ENCODE data around the gene MYL4. TPM values are rescaled to one million over a fixed set of nuclear protein-coding genes. Genes with fewer than 3 reads are reported as not detected.
"Not testable (repeated sequence)": the region's sequence is repeated elsewhere in the genome, so short reads cannot be mapped to it uniquely, and the experiment has no call there.

Gene MYL4
- 21.4 TPM in 1 of 2 replicates, not detected in the other for total RNA-seq (2012; rRNA removed)

DNA sequence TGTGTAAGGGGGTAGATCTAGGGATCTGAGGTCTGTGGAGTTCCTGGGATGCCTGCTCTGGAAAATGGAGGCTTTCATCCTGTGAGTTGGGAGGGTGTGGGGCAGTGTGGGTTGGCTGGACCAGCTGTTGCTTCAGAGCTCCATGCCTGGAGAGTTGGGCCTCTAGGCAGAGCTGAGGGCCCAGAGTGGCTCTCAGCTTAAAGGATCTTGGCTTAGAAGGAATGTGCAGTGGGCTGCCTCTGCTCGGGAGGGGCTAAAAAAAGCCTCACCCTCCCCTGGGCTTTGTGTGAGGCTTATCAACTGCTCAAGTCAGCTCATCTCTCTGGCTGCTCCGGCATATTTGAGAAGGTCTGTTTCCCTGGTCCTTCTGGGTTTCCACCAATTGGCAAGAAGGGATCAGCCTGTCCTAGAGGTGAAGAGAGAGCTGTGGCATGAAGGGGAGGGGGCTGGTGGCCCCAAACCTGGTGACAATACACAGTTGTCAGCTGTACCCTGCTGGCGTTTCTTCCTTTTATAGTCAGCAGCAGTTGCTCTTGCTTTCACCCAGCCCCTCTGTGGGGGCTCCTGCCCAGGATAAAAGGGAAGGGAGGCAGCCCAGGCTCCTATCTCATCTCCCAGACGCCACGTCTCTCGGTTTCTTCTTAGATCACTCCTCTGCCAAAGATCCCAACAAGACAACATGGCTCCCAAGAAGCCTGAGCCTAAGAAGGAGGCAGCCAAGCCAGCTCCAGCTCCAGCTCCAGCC, at the start of gene MYL4:
Gene MYL4, plus strand, starts transcription at position 605 of the 745 bp plus-strand sequence. Its CDS starts 75 bp downstream, at position 680.
- peaks cover 26% of the 10 kb centered on the region for H3K4me1 ChIP-seq (ENCODE audit: control insufficient read depth, insufficient read depth, low read length)
- no peak within 1 kb of the TSS for H3K4me3 ChIP-seq (ENCODE audit: low read length)
- no peaks in the 10 kb centered on the region for H3K9me3 ChIP-seq (replicated peaks; ENCODE audit: low read length)
- no peaks in the 10 kb centered on the region for H3K27me3 ChIP-seq (ENCODE audit: control insufficient read depth, insufficient read depth, low read length)
- H3K4me2 ChIP-seq (ENCODE audit: low read length), result no peak within 1 kb of the TSS
- no peak within 1 kb of the TSS for H3K9ac ChIP-seq (ENCODE audit: low read depth, low read length)
- no peaks in the 10 kb centered on the region for H3K36me3 ChIP-seq (ENCODE audit: insufficient read depth, low read length)

DNA sequence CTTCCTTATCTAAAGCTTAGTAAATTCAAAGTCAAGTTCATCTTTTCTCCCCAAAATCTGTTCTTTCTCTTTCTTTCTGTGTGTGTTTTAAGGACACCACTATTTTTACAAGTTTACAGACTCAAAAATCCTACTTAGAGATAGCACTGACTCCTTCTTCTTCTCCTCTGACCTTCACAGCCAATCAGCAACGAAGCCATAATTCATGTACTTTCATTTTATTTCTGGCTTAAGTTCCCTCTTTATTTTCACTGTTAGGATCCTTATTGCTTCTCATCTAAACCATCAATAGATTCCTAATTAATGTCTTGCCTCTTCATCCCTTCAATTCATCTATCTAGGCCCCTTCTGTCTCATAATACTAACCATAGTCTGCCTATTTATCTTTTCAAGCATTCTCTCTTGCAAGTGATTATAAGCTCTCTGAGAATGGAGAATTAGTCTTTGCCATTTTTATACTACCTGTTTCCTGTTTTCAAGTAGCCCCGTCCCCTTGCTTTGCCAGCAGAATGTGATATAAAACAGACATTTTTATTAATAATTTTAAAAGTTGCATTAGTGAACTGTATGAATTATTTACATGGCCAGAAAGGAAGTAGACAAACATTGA, 47.0 kb upstream of the MYL4 start:
- no peak overlapping the region for H3K4me2 ChIP-seq (ENCODE audit: low read length)
- no peaks in the 10 kb centered on the region for H3K9me3 ChIP-seq (replicated peaks; ENCODE audit: low read length)
- H3K4me3 ChIP-seq (ENCODE audit: low read length), result no peak overlapping the region
- H3K27me3 ChIP-seq (ENCODE audit: control insufficient read depth, insufficient read depth, low read length), result no peaks in the 10 kb centered on the region
- H3K4me1 ChIP-seq (ENCODE audit: control insufficient read depth, insufficient read depth, low read length), result no peaks in the 10 kb centered on the region
- peaks cover 69% of the 10 kb centered on the region for H3K36me3 ChIP-seq (ENCODE audit: insufficient read depth, low read length)
- H3K9ac ChIP-seq (ENCODE audit: low read depth, low read length), result no peak overlapping the region

DNA sequence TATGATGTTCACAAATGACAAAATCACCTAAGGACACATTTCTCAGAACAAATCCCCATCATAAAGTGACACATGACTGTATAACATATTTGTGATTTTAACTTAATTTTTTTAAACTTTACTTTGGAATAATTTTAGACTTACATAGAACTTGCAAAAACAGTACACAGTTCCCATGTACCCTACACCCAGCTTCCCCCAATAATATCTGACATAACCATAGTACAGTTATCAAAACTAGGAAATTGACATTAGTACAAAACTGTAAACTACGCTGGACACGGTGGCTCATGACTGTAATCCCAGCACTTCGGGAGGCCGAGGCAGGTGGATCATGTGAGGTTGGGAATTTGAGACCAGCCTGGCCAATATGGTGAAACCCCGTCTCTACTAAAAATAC, 44.9 kb upstream of the MYL4 start:
- Histone ChIP-seq H3K9me3 (replicated peaks; ENCODE audit: low read length) (no peaks in the 10 kb centered on the region), H3K36me3 (ENCODE audit: insufficient read depth, low read length) (peaks cover 67% of the 10 kb centered on the region), H3K4me2 (ENCODE audit: low read length) (no peak overlapping the region), H3K27me3 (ENCODE audit: control insufficient read depth, insufficient read depth, low read length) (no peaks in the 10 kb centered on the region), H3K4me3 (ENCODE audit: low read length) (no peak overlapping the region), H3K9ac (ENCODE audit: low read depth, low read length) (no peak overlapping the region), H3K4me1 (ENCODE audit: control insufficient read depth, insufficient read depth, low read length) (no peaks in the 10 kb centered on the region)

DNA sequence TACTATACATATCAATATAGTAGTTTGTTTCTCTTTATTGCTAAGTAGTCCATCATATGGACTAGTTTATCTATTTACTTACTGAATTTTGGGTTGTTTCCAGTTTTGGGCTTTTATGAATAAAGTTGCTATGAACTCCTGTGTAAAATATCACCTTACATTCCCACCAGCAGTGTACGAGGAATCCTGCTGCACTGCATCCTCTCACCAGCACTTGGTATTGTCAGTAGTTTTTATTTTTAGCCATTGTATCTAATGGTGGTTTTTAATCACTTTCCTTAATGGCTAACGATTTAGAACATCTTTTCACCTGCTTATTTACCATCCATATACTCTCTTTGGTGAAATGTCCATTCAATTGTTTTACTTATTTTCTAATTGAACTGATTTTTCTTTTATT, 44.0 kb upstream of the MYL4 start:
- H3K27me3 ChIP-seq (ENCODE audit: control insufficient read depth, insufficient read depth, low read length), result no peaks in the 10 kb centered on the region
- peaks cover 61% of the 10 kb centered on the region for H3K36me3 ChIP-seq (ENCODE audit: insufficient read depth, low read length)
- no peaks in the 10 kb centered on the region for H3K4me1 ChIP-seq (ENCODE audit: control insufficient read depth, insufficient read depth, low read length)
- H3K9me3 ChIP-seq (replicated peaks; ENCODE audit: low read length), result no peaks in the 10 kb centered on the region
- no peak overlapping the region for H3K4me2 ChIP-seq (ENCODE audit: low read length)
- no peak overlapping the region for H3K9ac ChIP-seq (ENCODE audit: low read depth, low read length)
- H3K4me3 ChIP-seq (ENCODE audit: low read length), result no peak overlapping the region

DNA sequence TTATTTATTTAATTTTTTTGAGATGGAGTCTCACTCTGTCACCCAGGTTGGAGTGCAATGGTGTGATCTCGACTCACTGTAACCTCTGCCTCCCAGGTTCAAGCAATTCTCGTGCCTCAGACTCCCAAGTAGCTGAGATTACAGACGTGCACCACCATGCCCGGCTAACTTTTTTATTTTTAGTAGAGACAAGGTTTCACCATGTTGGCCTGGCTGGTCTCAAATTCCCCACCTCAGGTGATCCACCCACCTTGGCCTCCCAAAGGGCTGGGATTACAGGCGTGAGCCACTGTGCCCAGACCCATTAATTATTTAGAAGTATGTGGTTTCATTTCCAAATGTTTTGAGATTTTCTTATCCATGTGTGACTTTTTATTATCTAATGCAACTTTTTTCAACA, 42.3 kb upstream of the MYL4 start:
- H3K36me3 ChIP-seq (ENCODE audit: insufficient read depth, low read length), result peaks cover 62% of the 10 kb centered on the region
- H3K9me3 ChIP-seq (replicated peaks; ENCODE audit: low read length); H3K9ac ChIP-seq (ENCODE audit: low read depth, low read length); H3K4me3 ChIP-seq (ENCODE audit: low read length); H3K27me3 ChIP-seq (ENCODE audit: control insufficient read depth, insufficient read depth, low read length); H3K4me1 ChIP-seq (ENCODE audit: control insufficient read depth, insufficient read depth, low read length); H3K4me2 ChIP-seq (ENCODE audit: low read length): not testable (repeated sequence)

- not testable (repeated sequence) for H3K4me2 ChIP-seq (ENCODE audit: low read length); H3K4me3 ChIP-seq (ENCODE audit: low read length); H3K9ac ChIP-seq (ENCODE audit: low read depth, low read length); H3K27me3 ChIP-seq (ENCODE audit: control insufficient read depth, insufficient read depth, low read length); H3K4me1 ChIP-seq (ENCODE audit: control insufficient read depth, insufficient read depth, low read length); H3K9me3 ChIP-seq (replicated peaks; ENCODE audit: low read length)
- peaks cover 55% of the 10 kb centered on the region for H3K36me3 ChIP-seq (ENCODE audit: insufficient read depth, low read length)
Measured at GRCh38 chr17:47168896-47169295, 40.3 kb upstream of the MYL4 start.

GRCh38 chr17:47170710-47171109, 38.4 kb upstream of the MYL4 start:
- no peaks in the 10 kb centered on the region for H3K9me3 ChIP-seq (replicated peaks; ENCODE audit: low read length)
- H3K4me1 ChIP-seq (ENCODE audit: control insufficient read depth, insufficient read depth, low read length), result no peaks in the 10 kb centered on the region
- H3K36me3 ChIP-seq (ENCODE audit: insufficient read depth, low read length), result peaks cover 53% of the 10 kb centered on the region
- no peak overlapping the region for H3K9ac ChIP-seq (ENCODE audit: low read depth, low read length)
- no peak overlapping the region for H3K4me2 ChIP-seq (ENCODE audit: low read length)
- H3K4me3 ChIP-seq (ENCODE audit: low read length), result no peak overlapping the region
- no peaks in the 10 kb centered on the region for H3K27me3 ChIP-seq (ENCODE audit: control insufficient read depth, insufficient read depth, low read length)

GRCh38 chr17:47172696-47173565, 36.2 kb upstream of the MYL4 start:
- no peak overlapping the region for H3K4me2 ChIP-seq (ENCODE audit: low read length)
- H3K27me3 ChIP-seq (ENCODE audit: control insufficient read depth, insufficient read depth, low read length), result no peaks in the 10 kb centered on the region
- H3K4me3 ChIP-seq (ENCODE audit: low read length), result no peak overlapping the region
- peaks cover 42% of the 10 kb centered on the region for H3K36me3 ChIP-seq (ENCODE audit: insufficient read depth, low read length)
- H3K9me3 ChIP-seq (replicated peaks; ENCODE audit: low read length), result no peaks in the 10 kb centered on the region
- no peaks in the 10 kb centered on the region for H3K4me1 ChIP-seq (ENCODE audit: control insufficient read depth, insufficient read depth, low read length)
- no peak overlapping the region for H3K9ac ChIP-seq (ENCODE audit: low read depth, low read length)

GRCh38 chr17:47174823-47175222, 34.3 kb upstream of the MYL4 start:
- H3K27me3 ChIP-seq (ENCODE audit: control insufficient read depth, insufficient read depth, low read length); H3K4me2 ChIP-seq (ENCODE audit: low read length); H3K9ac ChIP-seq (ENCODE audit: low read depth, low read length); H3K4me1 ChIP-seq (ENCODE audit: control insufficient read depth, insufficient read depth, low read length); H3K4me3 ChIP-seq (ENCODE audit: low read length); H3K9me3 ChIP-seq (replicated peaks; ENCODE audit: low read length): not testable (repeated sequence)
- peaks cover 47% of the 10 kb centered on the region for H3K36me3 ChIP-seq (ENCODE audit: insufficient read depth, low read length)

DNA sequence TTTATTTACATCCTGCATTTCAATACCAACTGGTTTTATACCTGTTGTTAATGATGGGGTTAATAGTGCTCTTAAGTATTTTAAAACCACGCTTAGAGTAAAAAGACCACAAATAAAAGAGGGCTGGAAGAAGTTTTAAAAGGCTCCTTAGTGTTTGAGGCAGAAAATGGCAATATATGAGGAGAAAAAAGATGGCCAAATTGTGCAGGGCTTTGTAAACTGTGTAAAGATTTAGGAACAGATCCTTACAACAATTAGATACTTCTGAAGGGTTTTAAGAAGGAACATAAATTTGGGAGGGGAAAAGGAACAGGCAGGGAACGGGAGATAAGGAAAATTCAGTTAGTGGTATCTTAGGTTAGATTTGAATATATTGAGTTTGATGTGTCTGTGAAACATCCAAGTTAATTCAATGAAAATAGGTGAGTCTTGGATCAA, 32.7 kb upstream of the MYL4 start:
- Histone ChIP-seq H3K27me3 (ENCODE audit: control insufficient read depth, insufficient read depth, low read length) (no peaks in the 10 kb centered on the region), H3K36me3 (ENCODE audit: insufficient read depth, low read length) (peaks cover 49% of the 10 kb centered on the region), H3K9me3 (replicated peaks; ENCODE audit: low read length) (no peaks in the 10 kb centered on the region), H3K4me3 (ENCODE audit: low read length) (no peak overlapping the region), H3K9ac (ENCODE audit: low read depth, low read length) (no peak overlapping the region), H3K4me2 (ENCODE audit: low read length) (no peak overlapping the region), H3K4me1 (ENCODE audit: control insufficient read depth, insufficient read depth, low read length) (no peaks in the 10 kb centered on the region)

GRCh38 chr17:47177261-47177660, 31.9 kb upstream of the MYL4 start:
- H3K4me2 ChIP-seq (ENCODE audit: low read length), result no peak overlapping the region
- H3K9me3 ChIP-seq (replicated peaks; ENCODE audit: low read length), result no peaks in the 10 kb centered on the region
- peaks cover 44% of the 10 kb centered on the region for H3K36me3 ChIP-seq (ENCODE audit: insufficient read depth, low read length)
- H3K27me3 ChIP-seq (ENCODE audit: control insufficient read depth, insufficient read depth, low read length), result no peaks in the 10 kb centered on the region
- no peak overlapping the region for H3K9ac ChIP-seq (ENCODE audit: low read depth, low read length)
- H3K4me3 ChIP-seq (ENCODE audit: low read length), result no peak overlapping the region
- peaks cover 6% of the 10 kb centered on the region for H3K4me1 ChIP-seq (ENCODE audit: control insufficient read depth, insufficient read depth, low read length)
